Stimulated activated CD4-positive, alpha-beta T cell treated with anti-CD3 and anti-CD28 coated beads, Interleukin-1b, Interleukin-23, amount 100 ng/mL, for 24 hours (primary cell): Measurements from ENCODE around the gene NFYA.
"Not testable (repeated sequence)": the region's sequence is repeated elsewhere in the genome, so short reads cannot be mapped to it uniquely, and the experiment has no call there.

Experiments used
- DNase-seq, 4 experiments: peaks; one replicate each; pipeline ENCODE4 v3.0.0-alpha.2; 2020; ENCODE audit warnings: low read depth in 4 of 4, low spot score in 1 of 4

Gene NFYA

DNA sequence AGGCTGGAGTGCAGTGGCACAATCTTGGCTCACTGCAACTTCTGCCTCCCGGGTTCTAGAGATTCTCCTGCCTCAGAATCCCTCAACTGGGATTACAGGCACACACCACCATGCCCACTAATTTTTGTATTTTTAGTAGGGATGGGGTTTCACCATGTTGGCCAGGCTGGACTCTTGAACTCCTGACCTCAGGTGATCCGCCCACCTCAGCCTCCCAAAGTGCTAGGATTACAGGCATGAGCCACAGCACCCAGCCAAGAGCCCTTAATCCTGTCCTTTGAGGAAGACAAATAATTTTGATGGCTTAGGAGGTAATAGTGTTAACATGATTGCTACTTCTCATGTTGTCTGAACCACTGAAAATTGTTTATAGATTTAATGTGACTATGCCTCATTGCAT is 42.3 kb downstream of the NFYA start:
- not testable (repeated sequence) for DNase-seq

DNA sequence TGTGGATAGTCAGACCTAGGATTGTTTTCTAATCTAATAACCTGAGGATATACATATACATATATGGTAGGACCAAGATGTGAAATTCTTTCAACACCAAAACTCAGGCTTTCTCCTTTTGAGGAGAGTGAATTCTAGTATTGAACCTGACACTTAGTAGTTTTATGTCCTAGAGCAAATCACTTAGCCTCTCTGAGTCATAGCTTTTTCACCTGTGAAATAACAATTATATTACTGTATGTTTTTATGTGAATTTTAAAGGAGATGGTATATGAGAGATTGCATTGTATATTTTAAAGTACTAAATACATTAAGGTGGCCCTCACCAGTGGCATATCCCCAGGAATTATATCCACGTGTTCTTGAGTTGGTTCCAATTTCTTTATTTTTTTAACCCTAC is 46.7 kb downstream of the NFYA start:
- no peak for DNase-seq

DNA sequence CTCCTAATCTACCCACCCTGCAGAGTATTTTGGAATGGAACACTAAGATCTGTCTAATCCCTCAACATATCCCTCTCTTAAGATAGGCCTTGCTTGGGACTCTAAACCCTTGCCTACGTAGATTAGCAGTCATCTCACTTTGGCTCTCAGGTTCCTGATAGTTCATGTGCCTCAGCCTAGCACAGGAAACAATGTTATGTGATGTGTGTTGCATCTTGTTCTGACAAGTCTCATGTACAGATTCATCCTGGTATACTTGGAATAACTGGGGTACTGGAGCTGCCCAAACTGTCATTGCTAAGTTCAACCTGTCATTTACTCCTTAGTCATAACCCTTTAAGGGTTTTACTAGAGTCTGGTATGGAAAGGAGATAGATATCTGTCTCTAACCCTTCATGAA is 47.3 kb downstream of the NFYA start:
- DNase-seq: no peak

DNA sequence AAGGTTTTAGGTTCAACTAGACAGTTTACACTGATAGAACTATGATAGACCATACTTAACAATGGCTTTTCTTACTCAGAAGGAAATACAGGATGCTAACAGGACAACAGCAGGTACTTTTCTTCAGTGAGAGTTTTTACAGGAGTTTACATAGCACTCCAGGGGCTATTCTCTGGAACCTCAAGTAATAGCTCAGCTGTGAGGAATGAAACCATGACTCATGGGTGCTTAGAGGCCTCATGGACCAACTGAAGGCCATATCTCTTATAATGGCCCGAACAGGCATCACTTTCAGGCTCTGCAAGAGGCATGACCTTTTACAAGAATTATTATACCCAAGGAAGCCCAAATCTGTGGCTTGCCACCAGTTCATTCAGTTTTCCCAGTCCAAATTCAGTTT is 49.6 kb downstream of the NFYA start:
- no peak for DNase-seq

DNA sequence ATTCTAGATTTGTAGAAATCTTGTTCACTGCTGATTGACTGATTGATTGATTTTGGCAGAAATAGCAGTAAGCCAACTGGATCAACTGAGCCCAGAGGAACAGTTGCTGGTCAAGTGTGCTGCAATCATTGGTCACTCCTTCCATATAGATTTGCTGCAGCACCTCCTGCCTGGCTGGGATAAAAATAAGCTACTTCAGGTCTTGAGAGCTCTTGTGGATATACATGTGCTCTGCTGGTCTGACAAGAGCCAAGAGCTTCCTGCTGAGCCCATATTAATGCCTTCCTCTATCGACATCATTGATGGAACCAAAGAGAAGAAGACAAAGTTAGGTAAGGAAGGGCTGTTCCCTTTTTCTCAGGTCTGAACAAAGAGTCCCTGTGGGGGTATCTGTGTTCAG is 50.1 kb downstream of the NFYA start:
- no peak for DNase-seq

DNA sequence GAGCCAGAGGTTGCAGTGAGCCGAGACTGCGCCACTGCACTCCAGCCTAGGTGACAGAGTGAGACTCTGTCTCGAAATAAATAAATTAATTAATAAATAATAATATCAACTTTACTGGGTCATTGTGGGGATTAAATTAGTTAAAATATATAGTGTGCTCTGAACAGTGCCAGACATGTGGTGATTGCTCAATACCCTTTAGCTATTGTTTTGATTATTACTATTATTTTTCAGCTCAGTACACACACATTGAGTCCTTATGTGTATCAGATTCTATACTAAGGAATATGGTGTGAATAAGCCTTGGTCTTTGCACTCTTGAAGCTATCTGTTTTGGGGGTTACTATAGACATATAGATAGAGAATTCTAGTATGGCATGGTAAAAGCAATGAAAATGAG is 52.5 kb downstream of the NFYA start:
- no peak for DNase-seq

DNA sequence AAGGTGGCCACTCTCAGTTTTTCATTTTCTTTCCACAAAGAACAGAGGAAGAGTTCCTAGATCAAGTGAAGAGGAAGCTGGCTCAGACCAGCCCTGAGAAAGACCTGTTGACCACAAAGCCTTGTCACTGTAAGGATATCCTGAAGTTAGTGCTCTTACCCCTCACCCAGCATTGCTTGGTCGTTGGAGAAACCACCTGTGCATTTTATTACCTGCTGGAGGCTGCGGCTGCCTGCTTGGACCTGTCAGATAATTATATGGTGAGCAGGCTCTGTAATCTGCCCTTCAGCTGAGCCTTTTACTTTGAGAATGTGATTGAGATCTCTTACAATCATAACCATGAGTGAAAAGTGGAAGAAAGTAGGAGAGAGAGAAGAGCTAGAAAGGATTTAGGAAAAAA is 59.5 kb downstream of the NFYA start:
- DNase-seq: no peak

DNA sequence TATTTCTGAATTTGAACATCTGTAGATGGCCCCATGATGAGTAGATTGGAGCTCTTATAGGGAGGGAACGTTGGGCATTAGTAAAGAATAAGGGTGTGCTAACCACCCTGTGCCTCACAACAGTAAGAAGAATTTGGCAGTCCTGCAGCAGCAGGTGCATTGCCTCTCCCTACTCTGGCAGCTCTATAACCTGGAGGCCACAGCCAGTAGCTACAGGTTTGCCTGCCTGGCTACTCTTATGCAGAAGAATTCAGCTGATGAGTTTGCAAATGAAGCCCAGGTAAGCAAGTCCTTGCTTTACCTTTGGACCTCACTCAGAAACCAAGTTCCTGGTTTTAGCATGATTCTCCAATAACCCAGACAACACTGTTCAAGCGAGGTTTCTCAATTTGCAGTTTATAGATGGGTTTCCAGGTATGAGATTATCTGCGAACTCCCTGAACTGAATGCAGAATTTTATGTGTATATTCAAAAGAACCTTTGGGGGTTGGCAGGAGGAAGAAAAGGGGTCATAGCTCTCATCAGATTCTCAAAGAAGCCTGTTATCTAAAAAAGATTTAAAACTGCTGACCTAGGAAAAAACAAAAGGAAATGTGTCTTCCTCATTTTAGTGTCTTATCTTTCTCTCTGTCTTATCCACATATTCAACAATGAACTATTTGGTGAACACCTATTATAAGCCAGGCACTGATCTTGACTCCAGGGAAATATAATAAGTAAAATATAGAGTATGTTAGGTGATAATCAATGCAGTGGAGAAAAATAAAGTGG is 62.5 kb downstream of the NFYA start:
- no peak for DNase-seq

DNA sequence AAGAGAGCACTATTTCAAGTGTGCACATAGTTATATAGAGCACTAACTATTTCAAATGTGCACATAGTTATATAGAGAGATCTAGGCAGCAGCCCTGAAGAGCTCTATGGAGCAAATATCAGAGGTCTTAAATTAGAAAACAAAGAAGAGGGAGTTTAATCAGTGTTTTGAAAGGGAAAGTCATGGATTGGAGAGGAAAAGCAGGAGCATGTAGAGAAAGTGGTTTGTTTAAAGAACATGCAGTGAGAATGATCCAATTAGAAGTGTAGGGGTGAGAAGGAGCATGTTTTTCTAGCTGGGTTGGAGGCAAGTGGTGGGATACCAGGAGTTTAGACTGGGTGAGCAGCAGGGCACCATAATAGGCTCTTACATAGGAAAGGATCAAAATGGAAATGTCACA is 64.1 kb downstream of the NFYA start:
- DNase-seq: no peak

DNA sequence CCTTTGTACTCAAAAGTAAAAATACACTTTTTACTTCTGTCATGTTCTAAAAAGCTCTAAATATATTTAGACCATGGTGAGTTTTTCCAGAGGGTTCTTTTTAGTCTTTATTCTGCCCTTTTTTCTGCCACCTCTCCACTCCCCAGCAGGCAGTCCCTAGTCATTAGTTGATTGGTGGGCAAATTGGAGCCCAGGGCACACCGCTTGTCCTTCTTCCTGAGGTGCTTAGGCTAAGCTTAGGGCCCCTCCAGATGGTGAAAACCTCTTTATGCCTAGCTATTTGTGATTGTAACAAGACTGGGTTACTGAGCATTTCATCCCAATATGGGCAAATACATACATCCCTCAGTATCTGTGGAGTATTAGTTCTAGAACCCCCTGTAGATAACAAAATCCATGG is 75.1 kb downstream of the NFYA start:
- DNase-seq: no peak
